HepG2 (cell line): Measurements from ENCODE around the gene PRCP. TPM values are rescaled to one million over a fixed set of nuclear protein-coding genes. Genes with fewer than 3 reads are reported as not detected.

Source experiments
- ATAC-seq: fragments of 200-7000 bp; cut with Tn5 transposase; 3 replicates; pipeline ENCODE4 v1.9.1; 2020; ENCODE audit warnings: mild to moderate bottlenecking, moderate library complexity
- BruUV-seq: library from RNA; stranded (reverse); fragments of 400-500 nt; replicated peaks from 2 replicates; lab custom pipeline; 2021; lab: Mats Ljungman, UMichigan
- CTCF ChIA-PET: fragments of 300-600 bp; formaldehyde crosslinking; extraction: SDS; loops from one replicate; lab custom pipeline; 2021; ENCODE audit warnings: low total read pairs, inconsistent platforms, low intra/inter-chr PET ratio; lab: Yijun Ruan, JAX
- POLR2A ChIA-PET: fragments of 350-600 bp; sonication (Branson Sonifier 250); formaldehyde crosslinking; loops from one replicate; lab custom pipeline; 2020; ENCODE audit warnings: antibody characterized with exemption, inconsistent platforms; lab: Yijun Ruan, JAX
- DNase-seq: peaks from one replicate; pipeline ENCODE4 v3.0.0-alpha.2; 2015; ENCODE audit warnings: low spot score
- FAIRE-seq: peaks from 3 replicates; lab custom pipeline; 2011; peaks lifted over from hg19 to GRCh38; lab: Jason Lieb, UNC
- H2AFZ ChIP-seq: one replicate; pipeline ENCODE4 v1.6.1; 2011; ENCODE audit warnings: low read length, inconsistent platforms
- H3K27ac ChIP-seq: fragments of 300-600 bp; 3 replicates; pipeline ENCODE4 v1.8.0; 2011; ENCODE audit warnings: mixed run types, mild to moderate bottlenecking, mixed read lengths, low read length, inconsistent platforms; ENCODE audit not compliant: insufficient read depth; ENCODE audit errors: extremely low read length
- H3K27me3 ChIP-seq, 2 experiments: fragments of 200-600 bp in 1 of 2; 2 replicates in 1 of 2; 3 replicates in 1 of 2; pipeline versions ENCODE4 v1.6.0 to v1.8.0; 2011; ENCODE audit warnings: low read length in 2 of 2, mild to moderate bottlenecking in 2 of 2, moderate library complexity in 2 of 2, inconsistent platforms in 1 of 2; ENCODE audit not compliant: insufficient read depth in 2 of 2, control insufficient read depth in 1 of 2
- H3K36me3 ChIP-seq, 2 experiments: fragments of 200-600 bp in 1 of 2; replicated peaks in 1 of 2; 2 replicates in 1 of 2; 3 replicates in 1 of 2; pipeline versions ENCODE4 v1.5.1 to v1.8.0; 2011; ENCODE audit warnings: low read length in 2 of 2, inconsistent platforms in 1 of 2; ENCODE audit not compliant: insufficient read depth in 2 of 2, control insufficient read depth in 1 of 2
- H3K4me1 ChIP-seq: 2 replicates; pipeline ENCODE4 v1.5.1; 2012; ENCODE audit warnings: low read length, inconsistent platforms; ENCODE audit not compliant: insufficient read depth
- H3K4me2 ChIP-seq: 2 replicates; pipeline ENCODE4 v1.6.0; 2011; ENCODE audit warnings: low read depth, low read length, inconsistent platforms
- H3K4me3 ChIP-seq, 3 experiments: fragments of 200-600 bp in 1 of 3; sonication (generic), shearing (Covaris generic) in 1 of 3; replicated peaks in 1 of 3; 2 replicates each; pipeline ENCODE4 v1.5.1; 2011 to 2016; ENCODE audit warnings: low read length in 3 of 3, inconsistent platforms in 2 of 3, low read depth in 2 of 3, mild to moderate bottlenecking in 2 of 3, control low read depth in 1 of 3, mixed read lengths in 1 of 3; ENCODE audit not compliant: insufficient read depth in 1 of 3
- H3K79me2 ChIP-seq: one replicate; pipeline ENCODE4 v1.6.1; 2011; ENCODE audit warnings: low read length, inconsistent platforms; ENCODE audit not compliant: insufficient read depth
- H3K9ac ChIP-seq: 2 replicates; pipeline ENCODE4 v1.6.0; 2011; ENCODE audit warnings: mild to moderate bottlenecking, low read depth, low read length, inconsistent platforms; ENCODE audit not compliant: insufficient read depth
- H3K9me3 ChIP-seq: 2 replicates; pipeline ENCODE4 v1.5.1; 2012; ENCODE audit warnings: mild to moderate bottlenecking, low read length
- H4K20me1 ChIP-seq: 2 replicates; pipeline ENCODE4 v1.6.0; 2011; ENCODE audit warnings: inconsistent platforms, mild to moderate bottlenecking, low read length, moderate library complexity; ENCODE audit not compliant: insufficient read depth
- HMGXB4 ChIP-seq, 2 experiments: sonication (generic) in 1 of 2; formaldehyde crosslinking in 1 of 2; IDR thresholded peaks; 2 replicates each; pipeline versions ENCODE4 v1.4.0 to v1.6.1; 2018 to 2020; ENCODE audit warnings: missing genetic modification reagents in 2 of 2, borderline replicate concordance in 1 of 2, low read depth in 1 of 2, mild to moderate bottlenecking in 1 of 2, missing biosample characterization in 1 of 2
- SALL1 ChIP-seq: sonication (generic); formaldehyde crosslinking; IDR thresholded peaks from 2 replicates; pipeline ENCODE4 v1.8.0; 2022; ENCODE audit warnings: mild to moderate bottlenecking, missing genetic modification reagents
- ZNF788 ChIP-seq: sonication (generic); formaldehyde crosslinking; IDR thresholded peaks from 2 replicates; pipeline ENCODE4 v1.5.0; 2020; ENCODE audit warnings: mild to moderate bottlenecking, missing genetic modification reagents, borderline replicate concordance
- ZNF878 ChIP-seq: sonication (generic); formaldehyde crosslinking; IDR thresholded peaks from 2 replicates; pipeline ENCODE4 v1.8.1; 2023; ENCODE audit warnings: mild to moderate bottlenecking, missing genetic modification reagents, moderate library complexity
- ZNF879 ChIP-seq: sonication (generic); formaldehyde crosslinking; IDR thresholded peaks from 2 replicates; pipeline ENCODE4 v1.8.1; 2023; ENCODE audit warnings: missing genetic modification reagents
- WGBS: methylation state at CpG from one replicate; pipeline ENCODE4 v1.1.6; 2017; ENCODE audit warnings: low lambda C conversion rate; 5-methylcytosine and 5-hydroxymethylcytosine counted together
- in situ Hi-C: cut with HindIII; loops from 2 replicates; pipeline ENCODE4 v1.10.0; 2017; ENCODE audit warnings: low pct_unique_long_range_greater_than_20kb; ENCODE audit not compliant: extremely low pct_ligation_motif_present
- intact Hi-C: fragments of 100-400 bp; cut with micrococcal nuclease; formaldehyde crosslinking; loops from one replicate; pipeline ENCODE4 v1.10.0; 2022; ENCODE audit not compliant: unreplicated experiment
- polyA plus RNA-seq, 8 experiments: library from polyadenylated mRNA; depleted of rRNA in 3 of 8; stranded (reverse) in 7 of 8; unstranded in 1 of 8; fragments of >200 nt; fragmentation: Illumina TruSeq in 4 of 8; extraction: Trizol in 4 of 8; gene quantifications; 2 replicates each; pipeline versions ENCODE4 v1.2.1 to v1.2.3, GENCODE V29; 2011 to 2016; ENCODE audit warnings: low read depth in 4 of 8, missing spikeins in 1 of 8, mixed read lengths in 1 of 8; ENCODE audit not compliant: insufficient read depth in 1 of 8
- total RNA-seq, 5 experiments: library from RNA; depleted of rRNA; stranded (reverse); fragments of >200 nt; fragmentation: Illumina TruSeq; extraction: Trizol; gene quantifications; 2 replicates each; pipeline ENCODE4 v1.2.3, GENCODE V29; 2016; ENCODE audit warnings: low read depth in 1 of 5
- TF ChIP-seq, protein P1 (sequence below): sonication (generic); formaldehyde crosslinking; IDR thresholded peaks from 2 replicates; pipeline ENCODE4 v1.5.0; 2020; ENCODE audit warnings: missing genetic modification reagents, mild to moderate bottlenecking, borderline replicate concordance
- TF ChIP-seq, protein P2 (sequence below): sonication (generic); formaldehyde crosslinking; IDR thresholded peaks from 2 replicates; pipeline ENCODE4 v1.5.1; 2020; ENCODE audit warnings: missing genetic modification reagents, mild to moderate bottlenecking, borderline replicate concordance

Gene PRCP
- total and polyA plus RNA-seq, 2 of the 13 experiments (the other 11 are each of a cell fraction or from before 2014, with no cell fraction given), result 84.2 to 105 TPM

DNA sequence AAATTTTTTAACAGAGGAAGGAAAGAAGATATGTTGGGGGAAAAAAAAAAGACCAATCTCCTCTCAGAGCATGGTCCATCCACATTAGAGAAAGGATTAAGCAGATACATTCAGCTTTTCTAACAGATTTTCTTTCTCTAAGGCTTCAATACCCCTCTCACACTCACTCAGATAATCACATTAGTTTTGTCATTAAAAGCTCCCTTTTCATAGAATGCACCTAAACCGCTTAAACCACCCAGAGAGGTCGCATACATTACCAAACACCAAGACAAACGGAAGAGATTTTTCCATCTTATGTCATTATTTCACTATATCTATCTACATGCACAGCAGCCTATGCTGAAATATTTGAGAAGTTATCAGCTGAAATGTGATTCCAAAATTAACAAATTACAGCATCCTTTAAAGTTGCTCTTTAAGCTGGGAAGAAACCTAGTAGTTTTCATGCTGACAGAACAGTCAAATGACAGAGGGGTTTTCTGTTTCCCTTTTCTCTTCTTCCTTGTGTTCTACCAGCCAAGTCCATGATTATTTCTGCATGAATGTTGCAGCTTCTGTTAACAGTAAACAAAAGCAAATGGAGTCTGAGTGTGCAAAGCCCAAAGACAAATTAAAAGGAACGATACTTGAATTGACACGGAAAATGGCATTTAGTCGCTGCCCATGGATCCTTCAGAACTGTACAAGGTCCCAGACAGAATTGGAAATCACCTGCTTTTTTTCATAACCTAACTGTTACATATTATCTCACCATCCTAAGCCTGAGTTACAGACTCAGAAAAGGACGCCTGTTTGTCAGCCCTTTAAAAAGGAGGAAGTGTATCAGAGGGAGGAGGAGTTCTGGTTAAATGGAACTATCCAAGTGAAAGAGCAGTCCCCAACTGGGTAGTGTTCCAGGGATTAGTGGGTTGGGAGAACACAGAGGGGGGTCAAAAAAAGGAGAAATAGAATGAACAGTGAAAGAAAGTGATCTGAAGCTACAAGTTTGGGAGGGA, 54.6 kb downstream of the PRCP start (continued):
- no peak for TF ChIP-seq HMGXB4 (CRISPR knock-in tag; IDR thresholded peaks at IDR 0.05; ENCODE audit: borderline replicate concordance in 1 of 2, low read depth in 1 of 2)
- TF ChIP-seq, protein P1, sequence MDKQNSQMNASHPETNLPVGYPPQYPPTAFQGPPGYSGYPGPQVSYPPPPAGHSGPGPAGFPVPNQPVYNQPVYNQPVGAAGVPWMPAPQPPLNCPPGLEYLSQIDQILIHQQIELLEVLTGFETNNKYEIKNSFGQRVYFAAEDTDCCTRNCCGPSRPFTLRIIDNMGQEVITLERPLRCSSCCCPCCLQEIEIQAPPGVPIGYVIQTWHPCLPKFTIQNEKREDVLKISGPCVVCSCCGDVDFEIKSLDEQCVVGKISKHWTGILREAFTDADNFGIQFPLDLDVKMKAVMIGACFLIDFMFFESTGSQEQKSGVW (CRISPR knock-in tag), result no peak

DNA sequence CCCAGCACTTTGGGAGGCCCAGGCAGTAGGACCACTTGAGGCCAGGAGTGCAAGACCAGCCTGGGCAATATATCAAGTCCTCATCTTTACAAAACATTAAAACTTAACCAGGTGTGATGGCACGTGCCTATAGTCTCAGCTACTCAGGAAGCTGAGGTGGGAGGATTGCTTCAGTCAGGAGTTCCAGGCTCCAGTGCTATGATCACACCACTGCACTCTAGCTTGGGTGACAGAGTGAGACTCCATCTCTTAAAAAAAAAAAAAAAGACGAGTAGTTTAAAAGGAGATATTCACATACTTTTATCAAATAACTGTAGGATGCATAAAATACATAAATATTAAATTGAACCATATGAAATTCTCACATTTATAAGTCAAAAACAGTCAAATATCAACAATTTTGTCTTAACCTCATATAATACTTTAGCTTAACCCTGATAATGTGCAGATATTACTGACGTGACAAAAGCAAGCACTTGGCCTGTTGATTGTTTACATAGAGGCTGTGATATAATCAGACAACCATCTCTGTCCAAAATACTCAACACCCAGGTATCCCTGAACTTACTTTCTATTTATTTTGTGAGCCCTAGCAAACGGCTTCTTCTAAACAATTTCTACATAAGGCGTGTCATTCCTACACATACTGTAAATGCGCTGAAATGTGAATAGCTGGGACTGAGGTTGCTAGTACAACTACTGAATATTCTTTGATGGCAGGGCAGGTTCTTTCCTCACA, 57.0 kb downstream of the PRCP start:
- DNase-seq (no peak), ATAC-seq (no peak), FAIRE-seq (no peak)
- ChIA-PET POLR2A (no interaction called here), CTCF (no interaction called here)
- in situ Hi-C loops (no loop called here), intact Hi-C loops (no loop called here)
- no peak overlapping the region for H3K9ac ChIP-seq
- H3K79me2 ChIP-seq, result no peaks in the 10 kb centered on the region
- no peak overlapping the region for H2AFZ ChIP-seq
- 93% methylated on average over 6 of the region's 6 CpGs for WGBS
- no peak for TF ChIP-seq ZNF879
- no peak for TF ChIP-seq SALL1 (CRISPR knock-in tag)
- no peak for TF ChIP-seq ZNF878
- TF ChIP-seq ZNF788 (CRISPR knock-in tag), result no peak
- TF ChIP-seq, protein P2, sequence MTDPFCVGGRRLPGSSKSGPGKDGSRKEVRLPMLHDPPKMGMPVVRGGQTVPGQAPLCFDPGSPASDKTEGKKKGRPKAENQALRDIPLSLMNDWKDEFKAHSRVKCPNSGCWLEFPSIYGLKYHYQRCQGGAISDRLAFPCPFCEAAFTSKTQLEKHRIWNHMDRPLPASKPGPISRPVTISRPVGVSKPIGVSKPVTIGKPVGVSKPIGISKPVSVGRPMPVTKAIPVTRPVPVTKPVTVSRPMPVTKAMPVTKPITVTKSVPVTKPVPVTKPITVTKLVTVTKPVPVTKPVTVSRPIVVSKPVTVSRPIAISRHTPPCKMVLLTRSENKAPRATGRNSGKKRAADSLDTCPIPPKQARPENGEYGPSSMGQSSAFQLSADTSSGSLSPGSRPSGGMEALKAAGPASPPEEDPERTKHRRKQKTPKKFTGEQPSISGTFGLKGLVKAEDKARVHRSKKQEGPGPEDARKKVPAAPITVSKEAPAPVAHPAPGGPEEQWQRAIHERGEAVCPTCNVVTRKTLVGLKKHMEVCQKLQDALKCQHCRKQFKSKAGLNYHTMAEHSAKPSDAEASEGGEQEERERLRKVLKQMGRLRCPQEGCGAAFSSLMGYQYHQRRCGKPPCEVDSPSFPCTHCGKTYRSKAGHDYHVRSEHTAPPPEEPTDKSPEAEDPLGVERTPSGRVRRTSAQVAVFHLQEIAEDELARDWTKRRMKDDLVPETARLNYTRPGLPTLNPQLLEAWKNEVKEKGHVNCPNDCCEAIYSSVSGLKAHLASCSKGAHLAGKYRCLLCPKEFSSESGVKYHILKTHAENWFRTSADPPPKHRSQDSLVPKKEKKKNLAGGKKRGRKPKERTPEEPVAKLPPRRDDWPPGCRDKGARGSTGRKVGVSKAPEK (CRISPR knock-in tag), result no peak
- H3K27ac ChIP-seq, result no peak overlapping the region
- no peaks in the 10 kb centered on the region for H4K20me1 ChIP-seq
- BruUV-seq, result no TSS peak
- no peaks in the 10 kb centered on the region for H3K4me1 ChIP-seq
- H3K27me3 ChIP-seq, result no peaks in the 10 kb centered on the region
- no peak overlapping the region for H3K4me3 ChIP-seq
- no peak overlapping the region for H3K4me2 ChIP-seq
- H3K36me3 ChIP-seq, result peaks cover 0 to 3% of the 10 kb centered on the region in 2 experiments; a peak in 3 of 5 replicates
- H3K9me3 ChIP-seq, result no peaks in the 10 kb centered on the region
